Nephron progenitor cell (in vitro differentiated cells): ENCODE measurements around the gene LAGE3.

Source experiments
- DNase-seq: peaks from one replicate; pipeline ENCODE4 v3.0.0; 2021
- H3K27ac Mint-ChIP-seq: 2 replicates; pipeline ENCODE4 v1.8.0; 2021; ENCODE audit warnings: mild to moderate bottlenecking, moderate library complexity, mixed read lengths
- H3K27me3 Mint-ChIP-seq: 2 replicates; pipeline ENCODE4 v1.8.0; 2021; ENCODE audit warnings: mild to moderate bottlenecking, low read depth, mixed read lengths; ENCODE audit not compliant: poor library complexity
- H3K36me3 Mint-ChIP-seq: 2 replicates; pipeline ENCODE4 v1.8.0; 2021; ENCODE audit warnings: low read depth, mixed read lengths
- H3K4me1 Mint-ChIP-seq: 2 replicates; pipeline ENCODE4 v1.8.0; 2021; ENCODE audit warnings: mixed read lengths
- H3K4me3 Mint-ChIP-seq: 2 replicates; pipeline ENCODE4 v1.8.0; 2021; ENCODE audit warnings: mild to moderate bottlenecking, moderate library complexity, mixed read lengths
- H3K9me3 Mint-ChIP-seq: 2 replicates; pipeline ENCODE4 v1.8.0; 2021; ENCODE audit warnings: mild to moderate bottlenecking, moderate library complexity, mixed read lengths
- TF ChIP-seq, protein P1 (sequence below): fragments of 200-600 bp; sonication (generic); IDR thresholded peaks from 2 replicates; pipeline ENCODE4 v1.5.0; 2021; ENCODE audit warnings: antibody characterized with exemption

LAGE3 gene

DNA sequence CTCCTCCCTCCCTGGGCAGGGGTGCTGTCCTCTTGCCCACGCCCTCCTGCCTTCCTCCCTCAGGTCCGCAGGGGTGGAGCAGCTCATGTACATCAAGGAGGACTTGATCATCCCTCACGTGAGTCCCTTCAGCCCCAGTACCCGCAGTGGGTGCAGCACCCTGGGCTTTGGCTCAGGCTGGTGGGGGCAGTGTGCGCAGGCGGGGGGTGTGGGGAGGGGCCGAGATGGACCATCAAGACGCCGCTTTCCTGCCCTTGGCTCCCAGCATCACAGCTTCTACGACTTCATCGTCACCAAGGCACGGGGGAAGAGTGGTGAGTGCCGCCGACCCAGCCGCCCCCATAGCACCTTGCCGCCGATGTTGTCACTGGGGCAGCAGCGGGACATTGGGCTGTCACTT is 29.5 kb downstream of the LAGE3 start:
- Mint-ChIP-seq H3K27me3 (no peaks in the 10 kb centered on the region), H3K4me1 (peaks cover 5% of the 10 kb centered on the region), H3K36me3 (peaks cover 27% of the 10 kb centered on the region), H3K9me3 (peaks cover 54% of the 10 kb centered on the region), H3K4me3 (no peak overlapping the region), H3K27ac (no peak overlapping the region)
- DNase-seq: no peak
- TF ChIP-seq, protein P1, sequence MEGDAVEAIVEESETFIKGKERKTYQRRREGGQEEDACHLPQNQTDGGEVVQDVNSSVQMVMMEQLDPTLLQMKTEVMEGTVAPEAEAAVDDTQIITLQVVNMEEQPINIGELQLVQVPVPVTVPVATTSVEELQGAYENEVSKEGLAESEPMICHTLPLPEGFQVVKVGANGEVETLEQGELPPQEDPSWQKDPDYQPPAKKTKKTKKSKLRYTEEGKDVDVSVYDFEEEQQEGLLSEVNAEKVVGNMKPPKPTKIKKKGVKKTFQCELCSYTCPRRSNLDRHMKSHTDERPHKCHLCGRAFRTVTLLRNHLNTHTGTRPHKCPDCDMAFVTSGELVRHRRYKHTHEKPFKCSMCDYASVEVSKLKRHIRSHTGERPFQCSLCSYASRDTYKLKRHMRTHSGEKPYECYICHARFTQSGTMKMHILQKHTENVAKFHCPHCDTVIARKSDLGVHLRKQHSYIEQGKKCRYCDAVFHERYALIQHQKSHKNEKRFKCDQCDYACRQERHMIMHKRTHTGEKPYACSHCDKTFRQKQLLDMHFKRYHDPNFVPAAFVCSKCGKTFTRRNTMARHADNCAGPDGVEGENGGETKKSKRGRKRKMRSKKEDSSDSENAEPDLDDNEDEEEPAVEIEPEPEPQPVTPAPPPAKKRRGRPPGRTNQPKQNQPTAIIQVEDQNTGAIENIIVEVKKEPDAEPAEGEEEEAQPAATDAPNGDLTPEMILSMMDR: no peak

DNA sequence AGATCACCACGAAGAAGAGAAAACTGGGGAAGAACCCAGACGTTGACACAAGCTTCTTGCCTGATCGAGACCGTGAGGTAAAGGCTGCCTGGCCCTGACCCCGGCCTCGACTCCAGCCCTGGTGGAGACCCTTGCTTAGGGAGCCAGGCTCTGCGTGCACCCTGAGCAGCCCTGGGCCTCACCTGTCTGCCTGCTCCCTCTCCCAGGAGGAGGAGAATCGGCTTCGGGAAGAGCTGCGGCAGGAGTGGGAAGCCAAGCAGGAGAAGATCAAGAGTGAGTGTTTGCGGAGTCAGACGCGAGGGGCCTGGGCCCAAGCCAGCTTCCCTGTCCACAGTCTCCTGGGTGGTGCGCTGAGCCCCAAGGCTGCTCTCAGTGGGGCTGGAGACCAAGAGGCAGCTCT is 30.6 kb downstream of the LAGE3 start:
- peak overlapping the region; percentile 29 for H3K27ac Mint-ChIP-seq
- TF ChIP-seq, protein P1: no peak
- H3K27me3 Mint-ChIP-seq: no peaks in the 10 kb centered on the region
- peaks cover 23% of the 10 kb centered on the region for H3K36me3 Mint-ChIP-seq
- no peak for DNase-seq
- no peak overlapping the region for H3K4me3 Mint-ChIP-seq
- H3K4me1 Mint-ChIP-seq: peaks cover 5% of the 10 kb centered on the region
- peaks cover 45% of the 10 kb centered on the region for H3K9me3 Mint-ChIP-seq

DNA sequence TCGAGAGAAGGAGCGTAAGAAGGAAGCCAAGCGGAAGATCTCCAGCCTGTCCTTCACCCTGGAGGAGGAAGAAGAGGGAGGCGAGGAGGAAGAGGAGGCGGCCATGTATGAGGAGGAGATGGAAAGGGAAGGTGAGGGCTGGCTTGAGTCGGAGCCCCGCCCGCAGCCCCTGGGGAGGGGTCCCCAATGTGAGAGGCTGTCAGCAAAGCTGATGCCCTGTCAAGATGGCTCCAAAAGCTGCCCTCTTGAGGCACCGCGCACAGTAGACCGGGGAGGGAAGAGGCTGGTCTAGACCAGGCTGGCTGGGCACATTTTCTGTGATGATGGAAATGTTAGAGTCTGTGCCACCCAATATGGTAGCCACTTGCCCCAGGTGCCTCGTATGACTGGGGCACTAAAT is 32.7 kb downstream of the LAGE3 start:
- Mint-ChIP-seq H3K27ac (peak overlapping the region; percentile 84), H3K9me3 (peaks cover 46% of the 10 kb centered on the region), H3K36me3 (peaks cover 9% of the 10 kb centered on the region), H3K4me1 (peaks cover 5% of the 10 kb centered on the region), H3K27me3 (no peaks in the 10 kb centered on the region), H3K4me3 (no peak overlapping the region)
- no peak for DNase-seq
- TF ChIP-seq, protein P1: no peak

DNA sequence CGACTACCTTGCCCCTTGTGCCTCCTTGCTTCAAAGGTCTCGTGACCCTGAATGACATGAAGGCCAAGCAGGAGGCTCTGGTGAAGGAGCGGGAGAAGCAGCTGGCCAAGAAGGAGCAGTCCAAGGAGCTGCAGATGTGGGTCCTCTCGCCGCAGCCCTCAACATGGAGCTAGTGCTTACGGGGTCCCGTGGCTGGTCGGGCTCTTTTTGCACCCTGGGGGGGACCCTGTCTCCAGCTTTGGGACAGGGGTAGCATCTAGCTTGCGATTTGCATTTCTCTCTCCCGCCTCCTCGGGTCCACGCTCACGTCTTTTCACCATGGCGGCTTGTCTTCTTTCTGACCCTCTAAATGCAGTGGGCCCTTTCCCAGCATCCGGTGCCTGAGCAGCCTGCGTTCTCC is 33.3 kb downstream of the LAGE3 start:
- H3K4me3 Mint-ChIP-seq: peak overlapping the region; percentile 48
- H3K27ac Mint-ChIP-seq: no peak overlapping the region
- peaks cover 9% of the 10 kb centered on the region for H3K36me3 Mint-ChIP-seq
- H3K27me3 Mint-ChIP-seq: no peaks in the 10 kb centered on the region
- peaks cover 5% of the 10 kb centered on the region for H3K4me1 Mint-ChIP-seq
- DNase-seq: no peak
- H3K9me3 Mint-ChIP-seq: peaks cover 50% of the 10 kb centered on the region
- TF ChIP-seq, protein P1: no peak

DNA sequence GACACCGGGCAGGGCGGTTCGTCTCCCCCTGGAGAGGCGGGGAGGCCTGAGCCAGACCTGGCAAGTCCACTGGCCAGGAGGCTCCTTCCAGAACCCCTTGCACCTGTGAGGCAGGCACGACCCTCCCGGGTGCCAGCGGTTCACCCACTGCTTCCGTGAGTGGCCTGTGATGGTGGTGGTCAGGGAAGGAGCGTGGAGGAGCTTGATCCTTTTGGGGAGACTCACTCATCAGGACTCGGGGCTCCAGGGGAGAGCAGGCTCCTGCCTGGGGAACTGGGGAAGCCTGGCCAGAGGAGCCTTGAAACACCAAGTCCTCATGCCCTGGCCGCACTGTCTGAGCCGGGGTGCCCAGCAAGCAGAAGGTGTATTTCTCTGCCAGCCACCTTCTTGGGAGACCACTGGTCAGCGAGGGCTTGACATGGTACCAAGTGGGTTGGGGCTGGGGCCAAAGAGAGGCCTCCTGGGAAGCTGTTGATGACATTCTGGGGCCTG is 34.3 kb downstream of the LAGE3 start:
- Mint-ChIP-seq H3K4me3 (peak overlapping the region; percentile 42), H3K4me1 (peaks cover 5% of the 10 kb centered on the region), H3K27ac (no peak overlapping the region), H3K9me3 (peaks cover 57% of the 10 kb centered on the region), H3K36me3 (peaks cover 9% of the 10 kb centered on the region), H3K27me3 (no peaks in the 10 kb centered on the region)
- TF ChIP-seq, protein P1: no peak
- DNase-seq: no peak

DNA sequence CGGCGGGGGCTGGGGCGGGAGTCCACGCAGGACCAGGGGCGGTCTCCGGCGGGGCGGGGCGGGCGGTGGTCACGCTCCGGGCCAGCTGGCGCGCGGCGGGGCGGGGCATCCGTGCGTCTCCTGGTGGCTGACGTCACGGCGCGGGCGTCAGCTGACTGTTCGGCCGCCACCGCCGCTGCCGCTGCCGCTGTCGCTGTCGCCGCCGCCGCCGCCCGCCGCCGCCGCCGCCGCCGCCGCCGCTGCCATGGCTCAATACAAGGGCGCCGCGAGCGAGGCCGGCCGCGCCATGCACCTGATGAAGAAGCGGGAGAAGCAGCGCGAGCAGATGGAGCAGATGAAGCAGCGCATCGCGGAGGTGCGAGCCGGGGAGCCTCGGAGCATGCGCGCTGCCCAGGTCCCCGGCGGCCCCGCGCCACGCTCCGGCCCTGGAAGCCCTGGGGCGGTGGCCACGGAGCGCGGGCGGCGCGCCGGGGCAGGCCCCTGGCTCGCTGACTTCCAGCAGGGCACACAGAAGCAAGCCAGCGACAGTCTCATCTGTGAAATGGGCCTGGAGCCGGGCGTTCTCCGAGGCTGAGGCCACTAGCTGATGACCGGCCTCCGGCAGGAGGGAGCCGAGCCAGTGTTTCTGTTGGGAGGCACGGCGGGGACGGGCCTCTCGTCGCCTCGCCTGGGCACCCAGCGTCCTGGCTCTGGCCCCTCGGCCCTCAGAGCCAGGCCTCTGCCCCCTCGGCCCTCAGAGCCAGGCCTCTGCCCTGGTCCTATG is 34.9 kb downstream of the LAGE3 start, which contains the start of gene FAM50A:
FAM50A (plus strand) TSS at position 150 of the 763 bp plus-strand sequence; CDS start at position 245, 95 bp downstream.
- H3K27ac Mint-ChIP-seq: no peak within 1 kb of the TSS
- peaks cover 5% of the 10 kb centered on the region for H3K4me1 Mint-ChIP-seq
- TF ChIP-seq, protein P1: no peak
- DNase-seq: peak; percentile 79
- H3K4me3 Mint-ChIP-seq: peak within 1 kb of the TSS; percentile 80
- H3K36me3 Mint-ChIP-seq: peaks cover 9% of the 10 kb centered on the region
- H3K9me3 Mint-ChIP-seq: peaks cover 58% of the 10 kb centered on the region
- H3K27me3 Mint-ChIP-seq: no peaks in the 10 kb centered on the region
